Omental fat pad (tissue), 4 donors: ENCODE measurements around the gene ZBTB21. TPM values are rescaled to one million over a fixed set of nuclear protein-coding genes. Genes with fewer than 3 reads are reported as not detected.

ENCODE experiments used
- ATAC-seq: fragments of 150-250 bp; one replicate; pipeline ENCODE4 v1.9.1; 2016; ENCODE audit warnings: mild to moderate bottlenecking, moderate library complexity; ENCODE audit not compliant: low FRiP score
- DNase-seq: peaks from one replicate; pipeline ENCODE4 v3.0.0-alpha.2; 2019; ENCODE audit warnings: low spot score
- CTCF ChIP-seq, 3 donors: fragments of 450-650 bp; IDR thresholded peaks; one replicate each; pipeline ENCODE4 v1.5.1; 2016 to 2017; ENCODE audit warnings: antibody characterized with exemption in 3 of 3, mild to moderate bottlenecking in 3 of 3, moderate library complexity in 2 of 3
- total RNA-seq, 4 donors: library from RNA; depleted of rRNA; stranded (reverse); fragments of >200 nt; gene quantifications; one replicate each; pipeline ENCODE4 v1.1.0, GENCODE V29; 2016

The ZBTB21 gene
- total RNA-seq, 4 donors from 2014 or later: 11.6 to 27.8 (median 18.9) TPM

GRCh38 chr21:42036313-42036712 lies 26.2 kb upstream of the ZBTB21 start:
- TF ChIP-seq CTCF (IDR thresholded peaks at IDR 0.05): no peak
- ATAC-seq (no peak), DNase-seq (no peak)

- no peak for ATAC-seq
- no peak for TF ChIP-seq CTCF (IDR thresholded peaks at IDR 0.05)
- no peak for DNase-seq
Observed at GRCh38 chr21:42032968-42033367, 22.8 kb upstream of the ZBTB21 start.

GRCh38 chr21:42032266-42032665 lies 22.1 kb upstream of the ZBTB21 start:
- ATAC-seq: no peak
- no peak for TF ChIP-seq CTCF (IDR thresholded peaks at IDR 0.05)

GRCh38 chr21:42031816-42032215 lies 21.7 kb upstream of the ZBTB21 start:
- ATAC-seq (no peak), DNase-seq (no peak)
- no peak for TF ChIP-seq CTCF (IDR thresholded peaks at IDR 0.05)

More at GRCh38 chr21:42032266-42032665, 22.1 kb upstream of the ZBTB21 start:
- DNase-seq: no peak

- no peak for ATAC-seq
- no peak for TF ChIP-seq CTCF (IDR thresholded peaks at IDR 0.05)
- DNase-seq: no peak
Observed at GRCh38 chr21:42031241-42031640, 21.1 kb upstream of the ZBTB21 start.

GRCh38 chr21:42030311-42030710 lies 20.2 kb upstream of the ZBTB21 start:
- no peak for ATAC-seq
- TF ChIP-seq CTCF (IDR thresholded peaks at IDR 0.05): no peak
- DNase-seq: no peak

GRCh38 chr21:42028766-42029425 lies 18.7 kb upstream of the ZBTB21 start:
- DNase-seq: no peak
- no peak for TF ChIP-seq CTCF (IDR thresholded peaks at IDR 0.05)
- no peak for ATAC-seq
